ENCODE results near the gene EMP3.

The EMP3 gene

GRCh38 chr19:48329167-48329891 lies 4.0 kb downstream of the EMP3 start:
- no peak for TF ChIP-seq CTCF (IDR thresholded peaks at IDR 0.05; ENCODE audit: low read depth, low read length, missing control alignments)
- H3K4me3 ChIP-seq (replicated peaks; ENCODE audit: low read depth, low read length) = 0 out of 2 replicates have a peak overlapping the region, but pooled peaks have one; percentile 0
- no peak for DNase-seq (ENCODE audit: extremely low read depth, low read depth)

DNA sequence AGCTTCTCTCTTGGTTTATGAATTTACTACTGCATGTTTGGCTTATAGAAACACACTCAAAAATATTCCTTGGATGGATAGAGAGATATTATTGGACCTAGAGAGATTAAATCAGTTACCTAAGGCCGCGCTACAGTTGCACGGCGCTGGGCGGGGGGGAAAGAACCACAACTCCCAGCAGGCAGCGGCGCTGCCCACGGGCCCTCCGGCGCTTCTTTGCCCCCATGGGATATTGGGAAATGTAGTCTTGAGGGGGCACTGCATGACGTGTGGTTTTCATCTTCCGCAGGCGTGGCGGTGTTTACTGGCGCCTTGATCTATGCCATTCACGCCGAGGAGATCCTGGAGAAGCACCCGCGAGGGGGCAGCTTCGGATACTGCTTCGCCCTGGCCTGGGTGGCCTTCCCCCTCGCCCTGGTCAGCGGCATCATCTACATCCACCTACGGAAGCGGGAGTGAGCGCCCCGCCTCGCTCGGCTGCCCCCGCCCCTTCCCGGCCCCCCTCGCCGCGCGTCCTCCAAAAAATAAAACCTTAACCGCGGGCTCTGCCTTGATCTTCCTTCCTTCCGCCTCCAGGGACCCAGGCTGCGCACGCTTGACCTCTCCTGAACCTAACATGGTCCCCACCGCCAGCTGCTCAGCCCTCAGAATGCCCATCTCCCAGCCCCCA lies 4.8 kb downstream of the EMP3 start:
- no peak overlapping the region for H3K4me3 ChIP-seq (replicated peaks; ENCODE audit: low read depth, low read length)
- no peak for TF ChIP-seq CTCF (IDR thresholded peaks at IDR 0.05; ENCODE audit: low read depth, low read length, missing control alignments)
- no peak for DNase-seq (ENCODE audit: extremely low read depth, low read depth)

GRCh38 chr19:48332351-48332661 lies 7.0 kb downstream of the EMP3 start:
- H3K4me3 ChIP-seq (replicated peaks; ENCODE audit: low read depth, low read length) = no peak overlapping the region
- TF ChIP-seq CTCF (IDR thresholded peaks at IDR 0.05; ENCODE audit: low read depth, low read length, missing control alignments) = no peak
- no peak for DNase-seq (ENCODE audit: extremely low read depth, low read depth)

- no peak for TF ChIP-seq CTCF (IDR thresholded peaks at IDR 0.05; ENCODE audit: low read depth, low read length, missing control alignments)
- H3K4me3 ChIP-seq (replicated peaks; ENCODE audit: low read depth, low read length) = 0 out of 2 replicates have a peak overlapping the region, but pooled peaks have one; percentile 1
- DNase-seq (ENCODE audit: extremely low read depth, low read depth) = peak; percentile 88
These were observed 7.5 kb downstream of the EMP3 start for GRCh38 chr19:48332662-48333466.

- H3K4me3 ChIP-seq (replicated peaks; ENCODE audit: low read depth, low read length) = peak overlapping the region; percentile 36
- peak; percentile 78 for TF ChIP-seq CTCF (IDR thresholded peaks at IDR 0.05; ENCODE audit: low read depth, low read length, missing control alignments)
- no peak for DNase-seq (ENCODE audit: extremely low read depth, low read depth)
These were observed 8.4 kb downstream of the EMP3 start for GRCh38 chr19:48333467-48334384.

DNA sequence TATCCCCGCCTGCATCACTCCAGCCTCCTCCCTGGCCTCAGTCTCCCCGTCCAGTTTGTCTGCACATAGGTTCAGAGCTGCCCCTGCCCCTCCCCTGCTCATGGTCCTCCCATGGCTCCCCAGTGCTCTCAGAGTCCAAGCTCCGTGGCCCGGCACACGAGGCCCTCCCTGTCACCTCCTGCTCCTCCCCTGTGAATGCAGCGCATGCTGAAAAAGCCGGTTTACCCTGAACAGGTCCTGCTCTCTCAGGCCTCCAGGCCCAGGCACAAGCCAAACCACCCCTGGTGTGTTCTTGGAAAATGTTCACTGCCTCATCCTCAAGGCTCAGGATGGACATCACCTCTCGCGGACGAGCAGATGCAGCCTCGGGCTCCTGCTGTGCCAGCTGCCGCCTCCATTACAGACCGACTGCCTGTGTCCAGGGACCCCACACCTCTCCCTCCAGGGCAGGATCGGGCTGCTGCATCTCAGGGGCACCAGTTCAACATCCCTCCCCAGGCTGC lies 13.0 kb downstream of the EMP3 start:
- no peak overlapping the region for H3K4me3 ChIP-seq (replicated peaks; ENCODE audit: low read depth, low read length)
- TF ChIP-seq CTCF (IDR thresholded peaks at IDR 0.05; ENCODE audit: low read depth, low read length, missing control alignments) = no peak
- DNase-seq (ENCODE audit: extremely low read depth, low read depth) = no peak
